ENCODE results near the gene TSPAN7. TPM values are rescaled to one million over a fixed set of nuclear protein-coding genes. Genes with fewer than 3 reads are reported as not detected.

Gene TSPAN7
- total and polyA plus RNA-seq, 2 donors (not counting 3 experiments of a cell fraction or from before 2014, with no cell fraction given): 3.2 to 5.2 TPM

GRCh38 chrX:38692961-38693360, 131.6 kb downstream of the TSPAN7 start:
- Histone ChIP-seq H3K4me3 (replicated peaks in 1 of 3; ENCODE audit: insufficient read depth in 1 of 3, low read depth in 1 of 3, low read length in 3 of 3) (no peak overlapping the region), H3K79me2 (ENCODE audit: control insufficient read depth, insufficient read depth, low read length) (no peaks in the 10 kb centered on the region), H3K27me3 (ENCODE audit: control insufficient read depth in 2 of 2, insufficient read depth in 2 of 2, low read length in 2 of 2) (no peaks in the 10 kb centered on the region), H4K20me1 (replicated peaks; ENCODE audit: control insufficient read depth, extremely low read depth, insufficient read depth, low read length) (no peaks in the 10 kb centered on the region), H3K9ac (replicated peaks; ENCODE audit: extremely low read depth, insufficient read depth, low read length) (no peak overlapping the region), H3K4me2 (ENCODE audit: insufficient read depth, low read length) (no peak overlapping the region), H3K27ac (ENCODE audit: insufficient read depth, low read depth, low read length) (no peak overlapping the region), H3K36me3 (ENCODE audit: control insufficient read depth in 2 of 2, extremely low read depth in 1 of 2, insufficient read depth in 2 of 2, low read length in 2 of 2) (no peaks in the 10 kb centered on the region), H3K9me3 (replicated peaks; ENCODE audit: control insufficient read depth, insufficient read depth, low read length) (no peaks in the 10 kb centered on the region), H3K9me1 (replicated peaks; ENCODE audit: control insufficient read depth, extremely low read depth, insufficient read depth, low read length) (no peaks in the 10 kb centered on the region), H3K4me1 (ENCODE audit: control insufficient read depth, extremely low read depth, insufficient read depth, low read length) (no peaks in the 10 kb centered on the region), H2AFZ (ENCODE audit: low read depth, low read length) (no peak overlapping the region)
- dilution Hi-C loops (cut with MboI; ENCODE audit: extremely low pct_ligation_motif_present, low sequenced_read_pairs) (no loop called here), intact Hi-C loops (cut with micrococcal nuclease) (no loop called here)
- DNase-seq (ENCODE audit: low read depth, low spot score) (no peak), FAIRE-seq (no peak)
- CTCF ChIA-PET: no interaction called here
- TF ChIP-seq POLR2A (IDR thresholded peaks at IDR 0.05; ENCODE audit: low read depth, low read length) (no peak), FOS (IDR thresholded peaks at IDR 0.05; ENCODE audit: borderline replicate concordance, insufficient read depth, low read length) (peak; percentile 12), EZH2 (IDR thresholded peaks at IDR 0.05; ENCODE audit: borderline replicate concordance, low read depth, low read length, severe bottlenecking) (no peak)
- POLR2A ChIA-PET: no interaction called here
- BruUV-seq (replicated peaks): no TSS peak

- H4K20me1 ChIP-seq (replicated peaks; ENCODE audit: control insufficient read depth, extremely low read depth, insufficient read depth, low read length): no peaks in the 10 kb centered on the region
- POLR2A ChIA-PET: no interaction called here
- no peak overlapping the region for H3K4me2 ChIP-seq (ENCODE audit: insufficient read depth, low read length)
- H3K4me3 ChIP-seq (replicated peaks in 1 of 3; ENCODE audit: insufficient read depth in 1 of 3, low read depth in 1 of 3, low read length in 3 of 3): no peak overlapping the region
- H3K36me3 ChIP-seq (ENCODE audit: control insufficient read depth in 2 of 2, extremely low read depth in 1 of 2, insufficient read depth in 2 of 2, low read length in 2 of 2): no peaks in the 10 kb centered on the region
- FAIRE-seq: no peak
- intact Hi-C loops (cut with micrococcal nuclease) (no loop called here), dilution Hi-C loops (cut with MboI; ENCODE audit: extremely low pct_ligation_motif_present, low sequenced_read_pairs) (no loop called here)
- CTCF ChIA-PET: no interaction called here
- BruUV-seq (replicated peaks): no TSS peak
- H3K9me1 ChIP-seq (replicated peaks; ENCODE audit: control insufficient read depth, extremely low read depth, insufficient read depth, low read length): no peaks in the 10 kb centered on the region
- no peaks in the 10 kb centered on the region for H3K4me1 ChIP-seq (ENCODE audit: control insufficient read depth, extremely low read depth, insufficient read depth, low read length)
- TF ChIP-seq EZH2 (IDR thresholded peaks at IDR 0.05; ENCODE audit: borderline replicate concordance, low read depth, low read length, severe bottlenecking) (no peak), MAX (IDR thresholded peaks at IDR 0.05; ENCODE audit: insufficient read depth, insufficient read length) (no peak), POLR2AphosphoS5 (IDR thresholded peaks at IDR 0.05; ENCODE audit: insufficient read depth, low read depth, low read length) (no peak), MYC (IDR thresholded peaks at IDR 0.05; ENCODE audit: low read depth, low read length) (no peak), GATA2 (IDR thresholded peaks at IDR 0.05; ENCODE audit: insufficient read depth, insufficient read length, low read depth, low read length) (no peak), JUN (IDR thresholded peaks at IDR 0.05; ENCODE audit: borderline replicate concordance, insufficient read depth, insufficient read length, low read depth) (no peak), CTCF (IDR thresholded peaks at IDR 0.05; ENCODE audit: extremely low read depth in 1 of 2, insufficient read depth in 1 of 2, low read depth in 1 of 2, low read length in 2 of 2) (no peak), FOS (IDR thresholded peaks at IDR 0.05; ENCODE audit: borderline replicate concordance, insufficient read depth, low read length) (no peak), POLR2A (IDR thresholded peaks at IDR 0.05; ENCODE audit: low read depth, low read length) (no peak)
- H3K27me3 ChIP-seq (ENCODE audit: control insufficient read depth in 2 of 2, insufficient read depth in 2 of 2, low read length in 2 of 2): no peaks in the 10 kb centered on the region
- no peaks in the 10 kb centered on the region for H3K79me2 ChIP-seq (ENCODE audit: control insufficient read depth, insufficient read depth, low read length)
- no peak overlapping the region for H3K9ac ChIP-seq (replicated peaks; ENCODE audit: extremely low read depth, insufficient read depth, low read length)
- no peak for DNase-seq (ENCODE audit: low read depth, low spot score)
- H3K9me3 ChIP-seq (replicated peaks; ENCODE audit: control insufficient read depth, insufficient read depth, low read length): no peaks in the 10 kb centered on the region
- no peak overlapping the region for H2AFZ ChIP-seq (ENCODE audit: low read depth, low read length)
- H3K27ac ChIP-seq (ENCODE audit: insufficient read depth, low read depth, low read length): no peak overlapping the region
These were observed 133.1 kb downstream of the TSPAN7 start for GRCh38 chrX:38694394-38694793.
